Neutrophil (primary cell): ENCODE measurements around the gene ACADS.

Experiments used
- H3K27ac ChIP-seq: fragments of 200-600 bp; sonication (generic); 2 replicates; pipeline ENCODE4 v1.5.1; 2016; ENCODE audit warnings: mild to moderate bottlenecking, moderate library complexity
- H3K27me3 ChIP-seq: fragments of 200-600 bp; sonication (generic); 2 replicates; pipeline ENCODE4 v1.6.0; 2016; ENCODE audit warnings: mild to moderate bottlenecking
- H3K36me3 ChIP-seq: fragments of 200-600 bp; sonication (generic); 2 replicates; pipeline ENCODE4 v1.5.1; 2017
- H3K4me1 ChIP-seq, 2 experiments: fragments of 200-600 bp in 1 of 2; sonication (generic) in 1 of 2; 1 replicate in 1 of 2; 2 replicates in 1 of 2; pipeline versions ENCODE4 v1.5.1 to v1.6.1; 2013 to 2016; ENCODE audit warnings: low read depth in 1 of 2, low read length in 1 of 2, mild to moderate bottlenecking in 1 of 2, moderate library complexity in 1 of 2; ENCODE audit not compliant: control insufficient read depth in 1 of 2, insufficient read depth in 1 of 2
- H3K4me3 ChIP-seq, 2 experiments: fragments of 200-600 bp in 1 of 2; sonication (generic) in 1 of 2; 1 replicate in 1 of 2; 2 replicates in 1 of 2; pipeline ENCODE4 v1.5.1; 2013 to 2016; ENCODE audit warnings: low read depth in 1 of 2, low read length in 1 of 2, mild to moderate bottlenecking in 1 of 2, moderate library complexity in 1 of 2
- H3K9me3 ChIP-seq: fragments of 200-600 bp; sonication (generic); 2 replicates; pipeline ENCODE4 v1.5.1; 2016
- CTCF ChIP-seq: fragments of 200-600 bp; sonication (generic); IDR thresholded peaks from 2 replicates; pipeline ENCODE4 v1.5.1; 2016; ENCODE audit warnings: antibody characterized with exemption

Gene ACADS

GRCh38 chr12:120710805-120711296 lies 14.8 kb upstream of the ACADS start:
- H3K27ac ChIP-seq: peak overlapping the region; percentile 82
- no peaks in the 10 kb centered on the region for H3K9me3 ChIP-seq
- no peaks in the 10 kb centered on the region for H3K27me3 ChIP-seq
- H3K36me3 ChIP-seq: peaks cover 20% of the 10 kb centered on the region
- peaks cover 18 to 22% of the 10 kb centered on the region in 2 experiments for H3K4me1 ChIP-seq
- TF ChIP-seq CTCF: no peak
- H3K4me3 ChIP-seq: peak overlapping the region; percentile 82 to 85

GRCh38 chr12:120711411-120711810 lies 14.2 kb upstream of the ACADS start:
- Histone ChIP-seq H3K27me3 (no peaks in the 10 kb centered on the region), H3K36me3 (peaks cover 24% of the 10 kb centered on the region), H3K27ac (peak overlapping the region; percentile 82), H3K4me3 (peak overlapping the region; percentile 82 to 85), H3K4me1 (peaks cover 18 to 22% of the 10 kb centered on the region in 2 experiments), H3K9me3 (no peaks in the 10 kb centered on the region)
- no peak for TF ChIP-seq CTCF

- Histone ChIP-seq H3K27ac (no peak overlapping the region), H3K4me1 (peaks cover 18 to 22% of the 10 kb centered on the region in 2 experiments), H3K36me3 (peaks cover 36% of the 10 kb centered on the region), H3K9me3 (no peaks in the 10 kb centered on the region), H3K4me3 (no peak overlapping the region), H3K27me3 (no peaks in the 10 kb centered on the region)
- TF ChIP-seq CTCF: no peak
These were observed 13.0 kb upstream of the ACADS start for GRCh38 chr12:120712610-120713009.

GRCh38 chr12:120713861-120714482 lies 11.7 kb upstream of the ACADS start:
- H3K27ac ChIP-seq: peak overlapping the region; percentile 39

GRCh38 chr12:120718055-120718454 lies 7.6 kb upstream of the ACADS start:
- H3K4me3 ChIP-seq: no peak overlapping the region
- H3K4me1 ChIP-seq: peaks cover 17 to 20% of the 10 kb centered on the region in 2 experiments
- no peaks in the 10 kb centered on the region for H3K27me3 ChIP-seq
- no peak for TF ChIP-seq CTCF
- H3K36me3 ChIP-seq: peaks cover 78% of the 10 kb centered on the region
- no peaks in the 10 kb centered on the region for H3K9me3 ChIP-seq
- H3K27ac ChIP-seq: no peak overlapping the region

More at GRCh38 chr12:120713861-120714482, 11.7 kb upstream of the ACADS start:
- H3K4me3 ChIP-seq: no peak overlapping the region
- TF ChIP-seq CTCF: peak; percentile 80
- H3K27me3 ChIP-seq: no peaks in the 10 kb centered on the region
- H3K4me1 ChIP-seq: peaks cover 18 to 22% of the 10 kb centered on the region in 2 experiments
- peaks cover 50% of the 10 kb centered on the region for H3K36me3 ChIP-seq
- H3K9me3 ChIP-seq: no peaks in the 10 kb centered on the region
